C4-2B (cell line): ENCODE measurements around the gene DBF4B.

Experiments used
- ZFX ChIP-seq: fragments of 450-650 bp; IDR thresholded peaks from 2 replicates; pipeline ENCODE4 v1.6.1; 2017
- TF ChIP-seq, protein P1 (sequence below): fragments of 450-650 bp; conservative IDR thresholded peaks from 2 replicates; pipeline ENCODE4 v1.5.1; 2017; ENCODE audit warnings: mild to moderate bottlenecking

GRCh38 chr17:44769230-44769629, 60.8 kb downstream of the DBF4B start:
- TF ChIP-seq, protein P1, sequence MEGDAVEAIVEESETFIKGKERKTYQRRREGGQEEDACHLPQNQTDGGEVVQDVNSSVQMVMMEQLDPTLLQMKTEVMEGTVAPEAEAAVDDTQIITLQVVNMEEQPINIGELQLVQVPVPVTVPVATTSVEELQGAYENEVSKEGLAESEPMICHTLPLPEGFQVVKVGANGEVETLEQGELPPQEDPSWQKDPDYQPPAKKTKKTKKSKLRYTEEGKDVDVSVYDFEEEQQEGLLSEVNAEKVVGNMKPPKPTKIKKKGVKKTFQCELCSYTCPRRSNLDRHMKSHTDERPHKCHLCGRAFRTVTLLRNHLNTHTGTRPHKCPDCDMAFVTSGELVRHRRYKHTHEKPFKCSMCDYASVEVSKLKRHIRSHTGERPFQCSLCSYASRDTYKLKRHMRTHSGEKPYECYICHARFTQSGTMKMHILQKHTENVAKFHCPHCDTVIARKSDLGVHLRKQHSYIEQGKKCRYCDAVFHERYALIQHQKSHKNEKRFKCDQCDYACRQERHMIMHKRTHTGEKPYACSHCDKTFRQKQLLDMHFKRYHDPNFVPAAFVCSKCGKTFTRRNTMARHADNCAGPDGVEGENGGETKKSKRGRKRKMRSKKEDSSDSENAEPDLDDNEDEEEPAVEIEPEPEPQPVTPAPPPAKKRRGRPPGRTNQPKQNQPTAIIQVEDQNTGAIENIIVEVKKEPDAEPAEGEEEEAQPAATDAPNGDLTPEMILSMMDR: no peak
- TF ChIP-seq ZFX: no peak
